Hepatocyte (in vitro differentiated cells): ENCODE results near the gene FSD2. TPM values are rescaled to one million over a fixed set of nuclear protein-coding genes. Genes with fewer than 3 reads are reported as not detected.

ENCODE experiments used
- DNase-seq: peaks from one replicate; pipeline ENCODE4 v3.0.0-alpha.2; 2016; ENCODE audit warnings: low spot score
- H2AFZ ChIP-seq: fragments of 200-600 bp; sonication (generic); 2 replicates; pipeline ENCODE4 v1.6.0; 2016; ENCODE audit warnings: antibody characterized with exemption, mild to moderate bottlenecking
- H3K27ac ChIP-seq: fragments of 200-600 bp; sonication (generic); 2 replicates; pipeline ENCODE4 v1.5.1; 2016; ENCODE audit warnings: mild to moderate bottlenecking
- H3K27me3 ChIP-seq: fragments of 200-600 bp; sonication (generic); 2 replicates; pipeline ENCODE4 v1.6.1; 2016
- H3K36me3 ChIP-seq: fragments of 200-600 bp; sonication (generic); replicated peaks from 2 replicates; pipeline ENCODE4 v1.5.1; 2016; ENCODE audit warnings: low read depth; ENCODE audit not compliant: insufficient read depth
- H3K4me1 ChIP-seq: fragments of 200-600 bp; sonication (generic); 2 replicates; pipeline ENCODE4 v1.5.1; 2016; ENCODE audit warnings: mild to moderate bottlenecking, moderate library complexity; ENCODE audit not compliant: insufficient read depth
- H3K4me2 ChIP-seq: fragments of 200-600 bp; sonication (generic); 2 replicates; pipeline ENCODE4 v1.6.0; 2016
- H3K4me3 ChIP-seq: fragments of 200-600 bp; sonication (generic); 2 replicates; pipeline ENCODE4 v1.5.1; 2016; ENCODE audit warnings: mild to moderate bottlenecking
- H3K79me2 ChIP-seq: fragments of 200-600 bp; sonication (generic); 2 replicates; pipeline ENCODE4 v1.6.0; 2017; ENCODE audit warnings: mild to moderate bottlenecking
- H3K9me2 ChIP-seq: fragments of 200-600 bp; sonication (generic); replicated peaks from 2 replicates; pipeline ENCODE4 v1.6.0; 2017; ENCODE audit warnings: mild to moderate bottlenecking; ENCODE audit not compliant: insufficient read depth
- H3K9me3 ChIP-seq: fragments of 200-600 bp; sonication (generic); 2 replicates; pipeline ENCODE4 v1.5.1; 2016; ENCODE audit warnings: low read depth, mild to moderate bottlenecking
- H4K20me1 ChIP-seq: fragments of 200-600 bp; sonication (generic); 2 replicates; pipeline ENCODE4 v1.6.0; 2016; ENCODE audit warnings: mild to moderate bottlenecking; ENCODE audit not compliant: insufficient read depth, poor library complexity, severe bottlenecking
- CTCF ChIP-seq: fragments of 200-600 bp; sonication (generic); IDR thresholded peaks from 2 replicates; pipeline ENCODE4 v1.5.1; 2016; ENCODE audit warnings: antibody characterized with exemption, mild to moderate bottlenecking; ENCODE audit not compliant: poor library complexity
- EZH2 ChIP-seq: fragments of 200-600 bp; sonication (generic); IDR thresholded peaks from 2 replicates; pipeline ENCODE4 v1.6.1; 2016; ENCODE audit warnings: antibody characterized with exemption, mild to moderate bottlenecking, borderline replicate concordance
- EZH2phosphoT487 ChIP-seq: fragments of 200-600 bp; sonication (generic); IDR thresholded peaks from one replicate; pipeline ENCODE4 v1.6.1; 2018; ENCODE audit warnings: antibody characterized with exemption, mild to moderate bottlenecking, low read depth, moderate library complexity; ENCODE audit not compliant: unreplicated experiment, severe bottlenecking
- WGBS: methylation state at CpG from one replicate; pipeline ENCODE4 v1.1.6; 2016; ENCODE audit warnings: low lambda C conversion rate; ENCODE audit errors: missing lambda C conversion rate; 5-methylcytosine and 5-hydroxymethylcytosine counted together
- polyA plus RNA-seq: library from polyadenylated mRNA; unstranded; fragments of >200 nt; fragmentation: Nextera tagmentation; extraction: Ambion mirVana; gene quantifications from 2 replicates; pipeline ENCODE4 v1.2.1, GENCODE V29; 2016
- total RNA-seq: library from RNA; depleted of rRNA; stranded (reverse); fragments of >200 nt; gene quantifications from 2 replicates; pipeline ENCODE4 v1.2.3, GENCODE V29; 2014

Gene FSD2
- total and polyA plus RNA-seq, 2 experiments from 2014 or later, result 0.06 TPM; not detected in 1

- no peaks in the 10 kb centered on the region for H3K79me2 ChIP-seq
- TF ChIP-seq CTCF, result no peak
- no peak for TF ChIP-seq EZH2
- no peak for TF ChIP-seq EZH2phosphoT487
- no peaks in the 10 kb centered on the region for H3K27me3 ChIP-seq
- WGBS, result 97% methylated on average over 10 of the region's 10 CpGs
- no peak overlapping the region for H3K27ac ChIP-seq
- H3K4me3 ChIP-seq, result no peak overlapping the region
- H3K9me3 ChIP-seq, result no peaks in the 10 kb centered on the region
- no peaks in the 10 kb centered on the region for H3K36me3 ChIP-seq
- no peak for DNase-seq
- no peak overlapping the region for H2AFZ ChIP-seq
- H3K4me2 ChIP-seq, result no peak overlapping the region
- H4K20me1 ChIP-seq, result no peaks in the 10 kb centered on the region
- H3K9me2 ChIP-seq, result no peaks in the 10 kb centered on the region
- no peaks in the 10 kb centered on the region for H3K4me1 ChIP-seq
Measured at GRCh38 chr15:82726816-82727215, 79.1 kb downstream of the FSD2 start.

- no peak for DNase-seq
- no peaks in the 10 kb centered on the region for H3K27me3 ChIP-seq
- H2AFZ ChIP-seq, result no peak overlapping the region
- H3K9me2 ChIP-seq, result no peaks in the 10 kb centered on the region
- H3K4me3 ChIP-seq, result no peak overlapping the region
- no peak overlapping the region for H3K27ac ChIP-seq
- H4K20me1 ChIP-seq, result no peaks in the 10 kb centered on the region
- H3K4me1 ChIP-seq, result peaks cover 3% of the 10 kb centered on the region
- no peaks in the 10 kb centered on the region for H3K9me3 ChIP-seq
- WGBS, result 93% methylated on average over 4 of the region's 4 CpGs
- H3K79me2 ChIP-seq, result no peaks in the 10 kb centered on the region
- H3K36me3 ChIP-seq, result no peaks in the 10 kb centered on the region
- no peak overlapping the region for H3K4me2 ChIP-seq
- no peak for TF ChIP-seq EZH2
Measured at GRCh38 chr15:82715003-82715402, 90.9 kb downstream of the FSD2 start.

GRCh38 chr15:82714016-82714415 is 91.9 kb downstream of the FSD2 start:
- H2AFZ ChIP-seq, result no peak overlapping the region
- WGBS, result 87% methylated on average over 3 of the region's 3 CpGs
- H3K9me2 ChIP-seq, result no peaks in the 10 kb centered on the region
- no peaks in the 10 kb centered on the region for H3K27me3 ChIP-seq
- H3K36me3 ChIP-seq, result no peaks in the 10 kb centered on the region
- no peaks in the 10 kb centered on the region for H4K20me1 ChIP-seq
- H3K4me1 ChIP-seq, result peaks cover 4% of the 10 kb centered on the region
- H3K4me3 ChIP-seq, result no peak overlapping the region
- TF ChIP-seq CTCF (no peak), EZH2phosphoT487 (no peak), EZH2 (no peak)
- H3K9me3 ChIP-seq, result no peaks in the 10 kb centered on the region
- no peak overlapping the region for H3K27ac ChIP-seq
- H3K79me2 ChIP-seq, result no peaks in the 10 kb centered on the region
- DNase-seq, result no peak
- no peak overlapping the region for H3K4me2 ChIP-seq

- 85% methylated on average over 3 of the region's 3 CpGs for WGBS
- DNase-seq, result no peak
- H2AFZ ChIP-seq, result no peak overlapping the region
- no peaks in the 10 kb centered on the region for H3K36me3 ChIP-seq
- no peaks in the 10 kb centered on the region for H3K9me2 ChIP-seq
- no peaks in the 10 kb centered on the region for H3K79me2 ChIP-seq
- no peaks in the 10 kb centered on the region for H3K9me3 ChIP-seq
- H3K4me3 ChIP-seq, result no peak overlapping the region
- no peaks in the 10 kb centered on the region for H3K27me3 ChIP-seq
- H3K4me2 ChIP-seq, result no peak overlapping the region
- TF ChIP-seq EZH2phosphoT487 (no peak), EZH2 (no peak)
- peaks cover 4% of the 10 kb centered on the region for H3K4me1 ChIP-seq
- H4K20me1 ChIP-seq, result no peaks in the 10 kb centered on the region
- no peak overlapping the region for H3K27ac ChIP-seq
Measured at GRCh38 chr15:82712036-82712435, 93.8 kb downstream of the FSD2 start.
